HG02798 (cell line): ENCODE results near the gene TJP3.
"Not testable (repeated sequence)": the region's sequence is repeated elsewhere in the genome, so short reads cannot be mapped to it uniquely, and the experiment has no call there.

ENCODE experiments used
- ATAC-seq: cut with Tn5 transposase; IDR thresholded peaks from one replicate; pipeline ENCODE4 v1.9.1; 2021; ENCODE audit warnings: mild to moderate bottlenecking; ENCODE audit not compliant: unreplicated experiment, poor library complexity

Gene TJP3

GRCh38 chr19:3737487-3738205 lies 29.5 kb downstream of the TJP3 start:
- ATAC-seq, result no peak

- ATAC-seq, result no peak
Measured at GRCh38 chr19:3738477-3739220, 30.5 kb downstream of the TJP3 start.

- ATAC-seq, result no peak
Measured at GRCh38 chr19:3740431-3740830, 32.2 kb downstream of the TJP3 start.

GRCh38 chr19:3743486-3743885 lies 35.3 kb downstream of the TJP3 start:
- ATAC-seq, result no peak

- no peak for ATAC-seq
Measured at GRCh38 chr19:3745363-3746045, 37.3 kb downstream of the TJP3 start.

GRCh38 chr19:3746371-3747056 lies 38.3 kb downstream of the TJP3 start:
- no peak for ATAC-seq

GRCh38 chr19:3748965-3749364 lies 40.8 kb downstream of the TJP3 start:
- no peak for ATAC-seq

GRCh38 chr19:3750211-3750610 lies 42.0 kb downstream of the TJP3 start:
- ATAC-seq, result no peak

- ATAC-seq, result no peak
Measured at GRCh38 chr19:3751236-3751635, 43.1 kb downstream of the TJP3 start.

- no peak for ATAC-seq
Measured at GRCh38 chr19:3752492-3752891, 44.3 kb downstream of the TJP3 start.

GRCh38 chr19:3753631-3754410 lies 45.6 kb downstream of the TJP3 start:
- no peak for ATAC-seq

- ATAC-seq, result not testable (repeated sequence)
Measured at GRCh38 chr19:3757705-3758104, 49.5 kb downstream of the TJP3 start.

GRCh38 chr19:3758297-3758696 lies 50.1 kb downstream of the TJP3 start:
- ATAC-seq, result not testable (repeated sequence)

GRCh38 chr19:3759482-3760254 lies 51.5 kb downstream of the TJP3 start:
- no peak for ATAC-seq

- no peak for ATAC-seq
Measured at GRCh38 chr19:3760871-3761361, 52.7 kb downstream of the TJP3 start.

GRCh38 chr19:3761382-3762129 lies 53.4 kb downstream of the TJP3 start, which contains the start of gene APBA3:
TSS of gene APBA3 (minus strand) at chr19:3761692. CDS start at chr19:3760264, 1,428 bp downstream.
- ATAC-seq, result peak; percentile 60

GRCh38 chr19:3762130-3762473 lies 53.9 kb downstream of the TJP3 start:
- no peak for ATAC-seq
